Right forelimb (tissue), 1 donor: Measurements from ENCODE around the gene PANK2.
"Not testable (repeated sequence)": the region's sequence is repeated elsewhere in the genome, so short reads cannot be mapped to it uniquely, and the experiment has no call there.

Experiments used
- DNase-seq: peaks from one replicate; pipeline ENCODE4 v3.0.0-alpha.2; 2018

PANK2 gene

GRCh38 chr20:3930265-3931206 lies 41.3 kb downstream of the PANK2 start:
- DNase-seq: no peak

- no peak for DNase-seq
Observed at GRCh38 chr20:3931664-3932063, 42.5 kb downstream of the PANK2 start.

GRCh38 chr20:3932277-3932676 lies 43.1 kb downstream of the PANK2 start:
- DNase-seq: no peak

GRCh38 chr20:3932681-3933080 lies 43.5 kb downstream of the PANK2 start:
- no peak for DNase-seq

- DNase-seq: no peak
Observed at GRCh38 chr20:3933218-3933617, 44.0 kb downstream of the PANK2 start.

- DNase-seq: no peak
Observed at GRCh38 chr20:3934624-3935023, 45.4 kb downstream of the PANK2 start.

GRCh38 chr20:3935295-3935955 lies 46.2 kb downstream of the PANK2 start:
- no peak for DNase-seq

GRCh38 chr20:3935956-3936340 lies 46.8 kb downstream of the PANK2 start:
- no peak for DNase-seq

- no peak for DNase-seq
Observed at GRCh38 chr20:3937618-3938017, 48.4 kb downstream of the PANK2 start.

- DNase-seq: no peak
Observed at GRCh38 chr20:3940905-3941304, 51.7 kb downstream of the PANK2 start.

GRCh38 chr20:3946666-3947065 lies 57.5 kb downstream of the PANK2 start:
- DNase-seq: not testable (repeated sequence)

GRCh38 chr20:3964719-3965118 lies 75.5 kb downstream of the PANK2 start:
- no peak for DNase-seq

GRCh38 chr20:3966571-3966970 lies 77.4 kb downstream of the PANK2 start:
- DNase-seq: no peak

GRCh38 chr20:3970016-3970415 lies 80.8 kb downstream of the PANK2 start:
- DNase-seq: no peak

GRCh38 chr20:3971145-3971544 lies 82.0 kb downstream of the PANK2 start:
- DNase-seq: no peak

GRCh38 chr20:3972161-3972560 lies 83.0 kb downstream of the PANK2 start:
- no peak for DNase-seq

GRCh38 chr20:3972631-3973030 lies 83.4 kb downstream of the PANK2 start:
- DNase-seq: not testable (repeated sequence)

GRCh38 chr20:3973705-3974104 lies 84.5 kb downstream of the PANK2 start:
- DNase-seq: no peak

- no peak for DNase-seq
Observed at GRCh38 chr20:3976511-3976910, 87.3 kb downstream of the PANK2 start.
